ENCODE measurements around the gene FOXD1.

FOXD1 gene

GRCh38 chr5:73446631-73447529, 1.7 kb downstream of the FOXD1 start:
- Histone ChIP-seq H3K36me3 (ENCODE audit: control insufficient read depth, low read length) (no peaks in the 10 kb centered on the region), H4K20me1 (ENCODE audit: control insufficient read depth, insufficient read depth, low read depth, low read length) (no peaks in the 10 kb centered on the region), H3K79me2 (ENCODE audit: control insufficient read depth, low read length) (no peaks in the 10 kb centered on the region), H3K27ac (ENCODE audit: low read depth, low read length) (no peak overlapping the region), H3K27me3 (ENCODE audit: control insufficient read depth, low read length) (peaks cover 59% of the 10 kb centered on the region), H3K9me2 (replicated peaks; ENCODE audit: control insufficient read depth, low read length) (no peaks in the 10 kb centered on the region), H3F3A (ENCODE audit: control insufficient read depth, insufficient read depth) (no peaks in the 10 kb centered on the region), H3K4me3 (ENCODE audit: low read length) (no peak overlapping the region), H3K4me1 (ENCODE audit: control insufficient read depth, low read length) (peaks cover 10% of the 10 kb centered on the region), H3K9me3 (ENCODE audit: control insufficient read depth, insufficient read depth, low read length) (no peaks in the 10 kb centered on the region), H3K4me2 (ENCODE audit: low read length) (no peak overlapping the region)
- no peak for TF ChIP-seq EZH2phosphoT487 (IDR thresholded peaks at IDR 0.05; ENCODE audit: borderline replicate concordance, low read length)
- TF ChIP-seq, protein P1, sequence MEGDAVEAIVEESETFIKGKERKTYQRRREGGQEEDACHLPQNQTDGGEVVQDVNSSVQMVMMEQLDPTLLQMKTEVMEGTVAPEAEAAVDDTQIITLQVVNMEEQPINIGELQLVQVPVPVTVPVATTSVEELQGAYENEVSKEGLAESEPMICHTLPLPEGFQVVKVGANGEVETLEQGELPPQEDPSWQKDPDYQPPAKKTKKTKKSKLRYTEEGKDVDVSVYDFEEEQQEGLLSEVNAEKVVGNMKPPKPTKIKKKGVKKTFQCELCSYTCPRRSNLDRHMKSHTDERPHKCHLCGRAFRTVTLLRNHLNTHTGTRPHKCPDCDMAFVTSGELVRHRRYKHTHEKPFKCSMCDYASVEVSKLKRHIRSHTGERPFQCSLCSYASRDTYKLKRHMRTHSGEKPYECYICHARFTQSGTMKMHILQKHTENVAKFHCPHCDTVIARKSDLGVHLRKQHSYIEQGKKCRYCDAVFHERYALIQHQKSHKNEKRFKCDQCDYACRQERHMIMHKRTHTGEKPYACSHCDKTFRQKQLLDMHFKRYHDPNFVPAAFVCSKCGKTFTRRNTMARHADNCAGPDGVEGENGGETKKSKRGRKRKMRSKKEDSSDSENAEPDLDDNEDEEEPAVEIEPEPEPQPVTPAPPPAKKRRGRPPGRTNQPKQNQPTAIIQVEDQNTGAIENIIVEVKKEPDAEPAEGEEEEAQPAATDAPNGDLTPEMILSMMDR (IDR thresholded peaks at IDR 0.05; ENCODE audit: low read depth, low read length, poor library complexity, severe bottlenecking), result no peak

DNA sequence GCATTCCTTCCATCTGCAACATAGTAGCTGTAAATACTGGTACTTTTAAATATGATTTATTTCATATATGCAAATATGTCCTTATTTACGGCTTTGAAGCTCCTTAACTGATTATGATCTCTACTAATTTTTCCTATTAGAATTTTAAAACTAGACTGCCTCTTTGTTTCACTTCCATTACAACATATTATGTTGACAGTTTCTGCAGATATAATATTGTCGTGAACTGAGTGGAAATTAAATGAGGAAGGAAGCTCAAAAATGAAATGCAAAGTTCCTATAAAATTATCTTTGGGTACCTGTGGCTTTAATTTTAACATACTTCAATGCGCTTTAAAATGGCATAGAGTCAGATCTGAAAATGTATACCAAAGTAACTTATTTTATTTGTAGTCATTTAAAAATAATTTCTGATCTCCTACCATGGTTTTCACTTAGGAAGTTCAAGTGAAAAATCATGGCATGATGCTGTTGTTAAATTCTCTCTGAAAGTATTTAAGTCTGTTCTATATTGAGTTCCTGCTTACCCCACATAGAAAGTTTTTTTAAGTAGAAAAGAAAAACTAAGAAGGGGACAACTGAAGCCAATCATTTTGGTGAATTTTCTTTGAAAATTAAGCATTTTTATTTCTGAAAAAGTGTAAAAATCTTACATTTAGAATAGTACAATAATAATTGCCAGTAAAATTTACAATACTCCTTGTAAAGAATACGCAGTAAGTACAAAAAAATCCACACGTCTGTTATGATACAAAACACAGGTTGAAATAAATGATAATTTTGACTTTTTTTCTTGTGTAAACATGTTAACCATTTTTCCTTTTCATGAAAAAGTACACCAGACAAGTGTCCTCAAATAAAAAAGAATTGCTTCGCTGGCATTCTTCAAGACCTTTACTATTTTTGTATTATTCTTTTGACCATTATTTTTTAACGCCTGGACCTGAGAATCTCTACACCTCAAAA, 2.6 kb downstream of the FOXD1 start:
- Histone ChIP-seq H3K9me2 (replicated peaks; ENCODE audit: control insufficient read depth, low read length) (no peaks in the 10 kb centered on the region), H3K4me1 (ENCODE audit: control insufficient read depth, low read length) (peaks cover 10% of the 10 kb centered on the region), H3K4me3 (ENCODE audit: low read length) (no peak overlapping the region), H3K79me2 (ENCODE audit: control insufficient read depth, low read length) (no peaks in the 10 kb centered on the region), H3K36me3 (ENCODE audit: control insufficient read depth, low read length) (no peaks in the 10 kb centered on the region), H4K20me1 (ENCODE audit: control insufficient read depth, insufficient read depth, low read depth, low read length) (no peaks in the 10 kb centered on the region), H3K27ac (ENCODE audit: low read depth, low read length) (no peak overlapping the region), H3K9me3 (ENCODE audit: control insufficient read depth, insufficient read depth, low read length) (no peaks in the 10 kb centered on the region), H3F3A (ENCODE audit: control insufficient read depth, insufficient read depth) (no peaks in the 10 kb centered on the region), H3K27me3 (ENCODE audit: control insufficient read depth, low read length) (peaks cover 66% of the 10 kb centered on the region), H3K4me2 (ENCODE audit: low read length) (no peak overlapping the region)
- TF ChIP-seq, protein P1 (IDR thresholded peaks at IDR 0.05; ENCODE audit: low read depth, low read length, poor library complexity, severe bottlenecking), result no peak
- no peak for TF ChIP-seq EZH2phosphoT487 (IDR thresholded peaks at IDR 0.05; ENCODE audit: borderline replicate concordance, low read length)

- Histone ChIP-seq H3K27me3 (ENCODE audit: control insufficient read depth, low read length) (peaks cover 64% of the 10 kb centered on the region), H3K27ac (ENCODE audit: low read depth, low read length) (no peak overlapping the region), H3K79me2 (ENCODE audit: control insufficient read depth, low read length) (no peaks in the 10 kb centered on the region), H4K20me1 (ENCODE audit: control insufficient read depth, insufficient read depth, low read depth, low read length) (no peaks in the 10 kb centered on the region), H3K4me1 (ENCODE audit: control insufficient read depth, low read length) (peaks cover 10% of the 10 kb centered on the region), H3K4me3 (ENCODE audit: low read length) (no peak overlapping the region), H3K9me3 (ENCODE audit: control insufficient read depth, insufficient read depth, low read length) (no peaks in the 10 kb centered on the region), H3K4me2 (ENCODE audit: low read length) (no peak overlapping the region), H3K36me3 (ENCODE audit: control insufficient read depth, low read length) (no peaks in the 10 kb centered on the region), H3K9me2 (replicated peaks; ENCODE audit: control insufficient read depth, low read length) (no peaks in the 10 kb centered on the region), H3F3A (ENCODE audit: control insufficient read depth, insufficient read depth) (no peaks in the 10 kb centered on the region)
- TF ChIP-seq EZH2phosphoT487 (IDR thresholded peaks at IDR 0.05; ENCODE audit: borderline replicate concordance, low read length), result no peak
- TF ChIP-seq, protein P1 (IDR thresholded peaks at IDR 0.05; ENCODE audit: low read depth, low read length, poor library complexity, severe bottlenecking), result no peak
Measured at GRCh38 chr5:73444499-73445438, 3.8 kb downstream of the FOXD1 start.

All from DOHH2 (cell line).